ENCODE data around the gene MED29. TPM values are rescaled to one million over a fixed set of nuclear protein-coding genes. Genes with fewer than 3 reads are reported as not detected.

The MED29 gene, protein sequence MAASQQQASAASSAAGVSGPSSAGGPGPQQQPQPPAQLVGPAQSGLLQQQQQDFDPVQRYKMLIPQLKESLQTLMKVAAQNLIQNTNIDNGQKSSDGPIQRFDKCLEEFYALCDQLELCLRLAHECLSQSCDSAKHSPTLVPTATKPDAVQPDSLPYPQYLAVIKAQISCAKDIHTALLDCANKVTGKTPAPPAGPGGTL
- 72.3 to 77.0 TPM (median 74.1 TPM) in 5 replicates for total RNA-seq (2022; extraction: Qiagen RNA extraction)

DNA sequence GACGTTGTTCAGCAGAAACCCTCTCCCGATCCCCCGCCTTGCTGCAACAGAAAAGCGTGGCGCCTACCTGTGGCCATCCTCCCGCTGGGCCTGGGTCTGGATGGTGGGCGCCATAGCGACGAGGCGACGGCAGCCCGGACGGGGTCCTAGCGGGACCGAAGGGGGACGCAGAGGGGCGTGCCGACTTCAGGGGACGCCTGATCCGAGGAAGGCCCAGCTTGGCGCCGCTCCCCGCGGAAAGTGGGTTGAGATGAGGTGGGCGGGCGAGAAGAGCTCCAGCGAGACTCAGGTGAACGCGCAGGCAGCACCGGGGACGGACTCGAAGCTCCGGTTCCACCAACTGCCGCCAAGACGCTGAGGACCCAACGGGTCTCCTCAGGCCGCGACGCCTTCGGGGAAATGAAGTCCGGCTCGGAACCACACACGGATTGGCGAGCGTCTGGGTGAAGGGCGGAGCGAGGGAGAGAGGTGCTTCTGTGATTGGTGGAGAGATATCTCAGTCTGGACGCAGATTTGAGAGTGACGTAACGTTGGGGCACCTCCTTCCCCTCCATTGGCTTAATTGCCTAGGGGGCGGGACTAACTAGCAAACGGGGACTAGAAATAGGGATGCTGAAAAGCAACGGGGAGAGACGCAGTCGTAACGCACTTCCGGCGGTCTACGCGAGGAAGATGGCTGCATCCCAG, at the start of gene MED29, which contains the start of gene PAF1:
MED29 (plus strand) TSS at position 628 of the 687 bp plus-strand sequence; CDS start at position 673, 45 bp downstream.
PAF1 (minus strand) TSS at position 356 of the 687 bp plus-strand sequence; CDS start at position 114, 242 bp downstream.

DNA sequence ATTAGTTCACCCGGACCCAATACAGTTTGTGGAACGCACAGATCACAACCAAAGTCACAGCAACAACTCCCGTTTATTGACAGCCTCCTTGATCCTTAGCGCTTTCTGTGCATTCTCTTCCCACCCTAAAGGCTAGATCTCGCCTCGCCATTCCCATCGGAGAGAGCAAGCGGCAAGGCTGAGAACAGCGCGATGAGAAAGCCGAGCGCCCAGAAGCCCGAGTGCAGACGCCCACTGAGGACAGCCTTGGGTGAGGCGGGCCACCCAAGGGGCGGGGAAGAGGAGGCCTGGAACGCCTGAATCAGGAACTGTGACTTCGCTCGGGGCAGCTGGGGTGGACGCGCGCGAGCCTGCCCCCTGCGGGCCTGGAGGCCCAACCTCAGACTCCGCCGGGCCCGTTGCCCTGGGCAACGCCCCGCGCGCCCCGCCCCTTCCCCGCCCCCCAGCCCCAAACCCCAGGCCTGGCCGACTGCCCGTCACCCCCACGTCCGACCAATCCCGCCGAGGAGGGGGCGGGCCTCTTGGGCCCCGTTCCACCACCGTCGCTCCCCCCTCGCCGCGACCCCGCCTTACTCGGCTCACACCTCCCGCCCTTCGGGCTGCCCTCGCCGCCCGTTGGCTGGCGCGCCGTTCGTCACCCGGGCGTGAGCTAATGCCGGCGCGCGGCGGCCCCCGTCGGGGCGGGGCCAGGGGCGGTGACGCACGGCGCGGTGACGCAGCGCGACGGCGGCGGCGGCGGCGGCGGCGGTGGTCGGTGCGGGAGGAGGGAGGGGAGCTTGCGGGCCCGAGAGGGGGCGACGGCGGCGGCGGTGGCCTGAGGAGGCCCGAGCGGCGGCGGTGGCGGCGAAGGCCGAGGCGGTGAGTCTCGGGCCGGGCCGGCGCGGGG, 49.2 kb upstream of the MED29 start, which contains the start of gene SAMD4B:
SAMD4B (plus strand) TSS at position 703 of the 886 bp plus-strand sequence. CDS start 14,473 bp downstream, outside the sequence.

DNA sequence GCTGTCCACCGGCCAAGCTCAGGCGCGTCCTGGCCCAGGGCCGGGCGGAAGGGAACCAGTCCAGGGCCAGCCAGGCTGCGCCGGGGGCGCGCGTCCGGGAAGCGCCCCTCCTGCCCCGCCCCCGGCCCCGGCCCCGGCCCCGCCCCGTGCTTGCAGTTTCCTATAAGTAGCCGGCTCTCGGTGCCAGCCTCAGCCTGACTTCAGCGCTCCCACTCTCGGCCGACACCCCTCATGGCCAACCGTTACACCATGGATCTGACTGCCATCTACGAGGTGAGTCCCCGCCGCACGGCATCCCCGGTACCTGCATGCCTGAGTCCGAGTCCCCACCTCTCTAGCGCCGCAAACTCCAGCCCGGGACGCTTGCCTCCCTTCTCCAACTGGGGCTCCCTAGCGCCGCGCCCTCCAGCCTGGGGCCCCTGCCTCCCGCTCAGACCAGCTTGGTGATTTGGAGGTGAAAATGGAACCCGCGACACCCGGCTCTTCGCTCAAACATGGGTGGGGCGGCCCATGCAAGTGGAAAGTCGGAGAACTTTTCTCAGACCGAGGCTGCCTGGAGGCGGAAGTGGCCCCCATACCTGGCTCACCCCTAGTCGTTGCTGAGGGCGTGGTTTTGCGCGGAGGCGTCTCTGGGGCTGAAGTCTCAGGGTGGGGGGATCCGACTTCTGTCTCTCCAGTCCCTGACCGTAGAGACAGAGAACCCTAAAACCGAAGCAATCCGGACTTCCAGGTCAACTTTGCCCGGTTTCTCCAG, 15.7 kb downstream of the MED29 start, which contains the start of gene ZFP36:
ZFP36 (plus strand) TSS at position 192 of the 754 bp plus-strand sequence; CDS start at position 250, 58 bp downstream.

DNA sequence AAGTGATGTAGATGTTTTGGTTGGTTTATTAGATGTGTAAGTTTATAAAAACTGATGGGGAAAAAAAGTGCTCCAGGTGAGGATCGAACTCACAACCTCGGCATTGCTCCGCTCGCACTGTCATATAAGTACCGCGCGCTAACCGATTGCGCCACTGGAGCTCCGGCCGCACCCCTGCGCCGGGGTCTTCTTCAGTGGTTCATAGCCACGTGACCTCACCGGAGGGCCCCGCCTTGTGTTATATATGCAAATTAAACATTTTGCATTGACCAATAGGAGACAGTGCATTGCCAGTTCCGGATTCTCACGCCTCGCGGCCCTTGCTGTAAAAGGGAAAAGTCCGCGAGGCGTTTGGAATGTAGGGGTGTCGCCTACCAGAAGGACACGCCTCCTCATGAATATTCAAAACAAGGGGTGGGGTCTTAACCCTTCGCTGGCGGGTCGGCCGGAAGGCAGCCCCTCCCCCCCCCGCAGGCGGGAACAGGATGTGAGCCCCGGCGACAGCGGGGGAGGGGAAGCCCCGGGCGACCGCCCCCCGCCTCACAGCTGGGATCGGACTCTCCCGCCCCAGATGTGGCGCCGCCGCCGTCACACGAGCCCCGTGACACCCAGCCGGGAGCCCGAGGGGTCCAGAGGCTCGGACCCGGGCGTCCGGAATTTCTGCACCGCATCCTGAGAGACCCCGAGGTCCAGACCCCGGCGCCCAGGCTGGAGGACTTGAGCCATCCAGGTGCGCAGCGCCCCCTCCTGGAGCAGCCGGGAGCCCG, 21.1 kb downstream of the MED29 start, which contains the start of gene PLEKHG2:
PLEKHG2 (plus strand) TSS at position 570 of the 767 bp plus-strand sequence. CDS start 1,418 bp downstream, outside the sequence.

DNA sequence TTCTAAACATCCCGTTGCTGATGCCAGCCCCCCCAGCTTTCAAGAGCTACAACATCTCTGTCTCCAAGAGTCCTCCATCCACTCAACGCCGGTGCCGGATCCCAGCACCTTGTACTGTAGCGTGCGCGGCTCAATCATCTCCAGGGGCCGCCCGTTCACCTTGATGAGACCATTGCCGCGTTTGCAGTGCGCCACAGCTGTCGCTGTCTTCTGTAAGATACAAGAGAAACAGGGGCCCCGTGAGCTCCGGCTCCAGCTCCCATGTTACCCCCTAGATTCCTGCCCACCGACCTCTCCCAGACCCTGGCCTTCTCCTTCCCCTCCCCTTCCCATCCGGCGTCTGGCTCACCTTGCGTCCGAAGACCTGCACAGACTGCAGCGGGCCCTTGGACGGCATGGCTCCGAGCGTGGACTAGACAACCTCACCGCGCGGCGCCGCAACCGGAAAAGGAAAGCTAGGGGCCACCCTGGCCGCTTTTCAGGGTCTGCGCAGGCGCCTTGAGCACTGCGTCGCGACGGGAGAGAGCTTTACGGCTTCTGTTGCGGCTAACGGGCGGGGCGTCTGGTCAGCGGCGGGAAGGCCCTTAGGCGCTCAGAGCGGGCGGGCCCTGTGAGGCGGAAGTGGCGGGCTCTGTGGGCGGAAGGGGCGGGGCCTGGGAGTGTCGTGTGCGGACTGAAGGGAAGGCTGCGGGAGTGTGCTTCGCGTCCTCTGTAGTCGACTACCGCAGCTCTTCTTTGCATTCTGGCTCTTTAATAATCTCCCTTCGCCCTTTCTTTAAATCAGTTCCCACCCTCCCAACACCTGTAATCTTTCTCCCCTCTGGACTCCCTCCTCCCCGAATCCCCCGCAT, 44.5 kb downstream of the MED29 start, which contains the start of gene RPS16:
RPS16 (minus strand) TSS at position 451 of the 851 bp plus-strand sequence; CDS start at position 397, 54 bp downstream.

DNA sequence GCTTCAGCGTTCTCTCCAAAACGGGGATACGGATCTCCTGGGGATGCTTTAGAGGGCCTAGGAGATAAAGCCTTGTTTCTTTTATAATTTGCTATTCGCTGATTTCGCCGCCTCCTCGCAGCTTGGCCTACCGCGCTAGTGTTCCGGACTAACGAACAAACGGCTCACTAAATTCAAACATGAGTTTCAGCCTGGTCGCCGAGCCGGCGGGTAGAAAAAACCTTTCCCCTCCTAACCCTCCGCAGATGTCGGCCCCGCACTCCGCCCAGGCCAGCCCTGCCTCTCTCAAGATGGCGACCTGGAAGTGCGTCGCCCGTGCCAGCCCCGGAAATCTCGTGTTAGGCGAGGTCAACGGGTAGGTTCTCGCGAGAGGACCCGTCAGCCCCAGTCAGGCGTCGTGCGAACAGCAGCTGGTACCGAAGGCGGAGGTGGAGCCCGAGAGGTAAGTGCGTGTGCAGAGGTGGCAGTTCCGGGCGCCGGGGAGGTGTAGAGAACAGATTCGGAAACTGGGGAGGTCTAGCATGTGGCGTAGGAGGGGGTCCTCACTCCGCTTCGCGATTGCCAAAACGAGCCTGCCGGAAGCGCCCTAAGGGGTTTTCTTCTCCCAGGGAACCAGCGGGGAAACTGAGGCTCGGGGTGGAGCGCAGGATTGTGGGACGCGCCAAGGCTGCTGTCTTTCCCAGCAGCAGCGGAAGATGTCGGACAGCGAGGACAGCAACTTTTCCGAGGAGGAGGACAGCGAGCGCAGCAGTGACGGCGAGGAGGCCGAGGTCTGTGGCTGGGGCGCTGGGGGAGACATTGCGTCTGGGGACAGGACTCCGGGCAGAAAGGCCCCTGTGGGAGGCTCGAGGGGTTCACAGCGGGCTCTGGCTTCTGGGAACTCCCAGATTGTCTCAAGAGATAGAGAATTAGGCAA, 54.3 kb downstream of the MED29 start, which contains the start of gene SUPT5H:
SUPT5H (plus strand) TSS at position 387 of the 916 bp plus-strand sequence; CDS start at position 696, 309 bp downstream.

Other genes with a start within 250 kb of the MED29 start
- gene NCCRP1, start 194.4 kb upstream of the MED29 start, total RNA-seq (2022; extraction: Qiagen RNA extraction) = 1.0 to 2.0 TPM (median 1.4 TPM) in 5 replicates
- not detected in 5 replicates for gene SYCN, start 187.1 kb upstream of the MED29 start, total RNA-seq (2022; extraction: Qiagen RNA extraction)
- gene IFNL3, start 146.4 kb upstream of the MED29 start, total RNA-seq (2022; extraction: Qiagen RNA extraction) = not detected in 5 replicates
- not detected in 5 replicates for gene IFNL4, start 142.5 kb upstream of the MED29 start, total RNA-seq (2022; extraction: Qiagen RNA extraction)
- gene IFNL2, start 123.0 kb upstream of the MED29 start, total RNA-seq (2022; extraction: Qiagen RNA extraction) = not detected in 5 replicates
- 0.11 TPM in 1 of 5 replicates, not detected in the others for gene IFNL1, start 95.0 kb upstream of the MED29 start, total RNA-seq (2022; extraction: Qiagen RNA extraction)
- 7.1 to 10.3 TPM (median 9.5 TPM) in 5 replicates for gene LRFN1, start 70.5 kb upstream of the MED29 start, total RNA-seq (2022; extraction: Qiagen RNA extraction)
- 0.27 to 0.55 TPM (median 0.44 TPM) in 5 replicates for gene GMFG, start 55.3 kb upstream of the MED29 start, total RNA-seq (2022; extraction: Qiagen RNA extraction)
- 118 to 175 TPM (median 163 TPM) in 5 replicates for gene SAMD4B, start 49.0 kb upstream of the MED29 start, total RNA-seq (2022; extraction: Qiagen RNA extraction)
- gene PAF1, start 272 bp upstream of the MED29 start, total RNA-seq (2022; extraction: Qiagen RNA extraction) = 73.9 to 76.7 TPM (median 75.8 TPM) in 5 replicates
- gene ZFP36, start 15.5 kb downstream of the MED29 start, total RNA-seq (2022; extraction: Qiagen RNA extraction) = 193 to 296 TPM (median 229 TPM) in 5 replicates
- gene PLEKHG2, start 21.3 kb downstream of the MED29 start, total RNA-seq (2022; extraction: Qiagen RNA extraction) = 81.1 to 117 TPM (median 104 TPM) in 5 replicates
- gene RPS16, start 44.6 kb downstream of the MED29 start, total RNA-seq (2022; extraction: Qiagen RNA extraction) = 6,355 to 7,942 TPM (median 7,642 TPM) in 5 replicates
- gene SUPT5H, start 54.2 kb downstream of the MED29 start, total RNA-seq (2022; extraction: Qiagen RNA extraction) = 171 to 194 TPM (median 177 TPM) in 5 replicates
- 176 to 224 TPM (median 211 TPM) in 5 replicates for gene TIMM50, start 89.5 kb downstream of the MED29 start, total RNA-seq (2022; extraction: Qiagen RNA extraction)
- 6.9 to 11.1 TPM (median 10.3 TPM) in 5 replicates for gene DLL3, start 107.6 kb downstream of the MED29 start, total RNA-seq (2022; extraction: Qiagen RNA extraction)
- gene SELENOV, start 123.8 kb downstream of the MED29 start, total RNA-seq (2022; extraction: Qiagen RNA extraction) = not detected in 5 replicates
- gene EID2B, start 141.5 kb downstream of the MED29 start, total RNA-seq (2022; extraction: Qiagen RNA extraction) = 6.5 to 9.7 TPM (median 7.7 TPM) in 5 replicates
- 32.7 to 45.7 TPM (median 42.6 TPM) in 5 replicates for gene EID2, start 148.8 kb downstream of the MED29 start, total RNA-seq (2022; extraction: Qiagen RNA extraction)
- gene LGALS13, start 211.1 kb downstream of the MED29 start, total RNA-seq (2022; extraction: Qiagen RNA extraction) = not detected in 5 replicates